ENCODE measurements around the gene TARS2.

GRCh38 chr1:150473659-150474058 is 13.6 kb upstream of the TARS2 start:
- no peak for TF ChIP-seq EZH2phosphoT487 (IDR thresholded peaks at IDR 0.05; ENCODE audit: insufficient read depth, low read depth)
- no peak for TF ChIP-seq EZH2 (IDR thresholded peaks at IDR 0.05; ENCODE audit: insufficient read depth, poor library complexity, severe bottlenecking)
